Activated CD4-positive, CD25-positive, alpha-beta regulatory T cell (primary cell): ENCODE results near the gene OPTC.
"Not testable (repeated sequence)": the region's sequence is repeated elsewhere in the genome, so short reads cannot be mapped to it uniquely, and the experiment has no call there.

Source experiments
- DNase-seq, 4 experiments: peaks; one replicate each; lab custom pipeline; 2025; lab: John Stamatoyannopoulos, UW

OPTC gene

GRCh38 chr1:203516906-203517305, 23.0 kb downstream of the OPTC start:
- DNase-seq, result no peak

- DNase-seq, result no peak
Observed at GRCh38 chr1:203517426-203518110, 23.6 kb downstream of the OPTC start.

- DNase-seq, result not testable (repeated sequence)
Observed at GRCh38 chr1:203518139-203518538, 24.2 kb downstream of the OPTC start.

- no peak for DNase-seq
Observed at GRCh38 chr1:203518541-203518940, 24.6 kb downstream of the OPTC start.

DNA sequence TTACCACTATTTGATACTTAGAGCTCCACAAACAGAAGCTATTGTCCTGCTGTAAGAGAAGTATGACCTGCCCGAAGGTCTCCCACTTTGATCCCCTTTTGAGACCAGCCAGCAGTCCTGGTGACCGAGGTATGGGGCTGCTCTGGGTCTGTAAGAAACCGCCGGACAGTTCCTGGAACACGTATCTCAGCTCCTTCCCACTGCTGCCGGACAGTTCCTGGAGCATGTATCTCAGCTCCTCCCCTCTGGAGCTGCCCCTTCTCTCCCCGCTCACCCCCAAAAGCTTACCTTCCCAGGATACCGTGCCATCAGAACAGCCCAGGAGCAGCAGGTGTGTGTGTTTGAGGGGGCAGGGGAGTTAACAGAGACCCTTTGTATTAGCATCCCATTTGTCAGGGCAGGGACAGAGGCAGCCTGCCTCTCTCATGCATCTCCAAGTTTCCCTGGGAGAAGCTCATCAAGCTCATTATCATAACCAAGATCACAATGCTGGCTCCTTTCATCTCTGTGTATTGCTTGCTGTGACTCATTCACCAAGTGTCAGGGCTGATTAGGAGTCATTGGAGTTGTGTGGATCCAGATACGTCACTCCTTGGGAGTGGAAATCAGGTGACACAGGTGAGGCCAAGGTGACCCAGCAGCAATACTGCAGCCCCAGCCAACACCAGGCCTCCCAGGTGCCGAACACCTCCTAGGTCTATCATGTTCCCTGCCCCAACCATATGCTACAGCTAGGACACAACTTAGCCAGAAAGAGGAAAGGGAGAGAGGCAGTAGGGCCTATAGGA, 25.3 kb downstream of the OPTC start:
- DNase-seq, result no peak

GRCh38 chr1:203519896-203520295, 25.9 kb downstream of the OPTC start:
- DNase-seq, result no peak

- no peak for DNase-seq
Observed at GRCh38 chr1:203520315-203520714, 26.4 kb downstream of the OPTC start.

DNA sequence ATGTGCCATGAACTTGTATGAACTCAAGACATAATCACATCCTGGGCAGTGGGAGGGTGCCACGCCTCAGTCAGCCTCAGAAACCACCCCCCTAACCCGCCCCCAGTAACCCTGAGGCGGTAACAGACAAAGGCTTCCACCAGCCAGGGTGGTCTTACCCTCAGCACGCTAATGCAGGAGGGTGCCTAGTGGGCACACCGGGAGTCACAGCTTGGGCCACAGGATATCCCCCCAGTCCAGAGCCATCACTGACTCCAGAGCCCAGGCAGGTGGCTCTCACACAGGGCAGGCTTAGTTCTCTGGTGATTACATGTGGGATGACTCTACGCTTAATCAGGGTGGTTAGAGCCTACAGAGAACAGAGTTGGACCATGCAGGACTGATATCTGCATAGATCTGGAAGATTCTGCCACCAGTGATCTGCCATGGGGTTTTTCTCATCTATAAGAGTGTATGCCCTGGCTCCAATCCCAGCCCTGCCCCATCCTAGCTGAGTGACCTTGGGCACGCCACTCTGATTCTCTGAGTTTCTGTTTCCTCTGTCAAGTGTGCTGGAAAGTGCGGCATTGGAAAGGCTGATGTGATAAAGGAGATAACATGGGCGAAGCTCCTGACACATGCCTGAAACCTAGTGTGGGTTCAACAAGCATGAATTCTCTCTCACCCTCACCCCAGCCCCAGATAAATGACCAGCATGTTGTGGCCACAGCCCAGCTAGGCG, 27.3 kb downstream of the OPTC start:
- no peak for DNase-seq

- DNase-seq, result no peak
Observed at GRCh38 chr1:203521812-203522211, 27.9 kb downstream of the OPTC start.

DNA sequence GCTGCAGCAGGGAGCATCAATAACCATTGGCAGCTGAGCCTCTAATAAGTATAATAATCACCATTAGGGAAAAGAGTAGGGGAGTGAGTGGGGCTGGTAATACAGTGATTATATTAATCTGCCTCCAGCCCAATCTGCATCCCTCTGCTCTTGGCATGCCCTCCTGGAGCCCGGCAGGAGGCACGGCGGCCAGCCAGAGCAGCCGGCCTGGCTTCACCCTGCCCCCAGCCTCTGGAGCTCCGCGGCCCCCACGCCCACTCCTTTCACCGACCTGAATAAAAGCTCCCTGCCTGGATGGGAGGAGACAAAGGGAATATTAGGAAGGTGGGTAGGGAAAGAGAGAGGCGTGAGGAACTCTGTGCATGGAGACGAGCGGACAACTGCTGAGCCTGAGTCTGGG, 28.3 kb downstream of the OPTC start:
- no peak for DNase-seq

DNA sequence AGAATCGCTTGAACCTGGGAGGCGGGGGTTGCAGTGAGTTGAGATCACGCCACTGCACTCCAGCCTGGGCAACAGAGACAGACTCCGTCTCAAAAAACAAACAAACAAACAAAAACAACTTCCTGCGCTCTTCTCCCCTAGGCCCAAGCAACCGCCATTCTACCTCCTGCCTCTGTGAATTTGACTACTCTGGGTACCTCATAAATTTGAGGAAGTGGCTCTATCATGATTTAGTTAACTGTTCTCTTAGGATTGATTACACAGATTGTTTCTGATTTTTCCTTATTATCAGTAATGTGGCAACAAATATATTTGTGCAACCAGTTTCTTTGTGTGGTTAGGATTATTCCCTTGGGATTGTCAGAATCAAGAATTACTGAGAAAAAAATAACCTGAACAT, 29.7 kb downstream of the OPTC start:
- DNase-seq, result no peak

DNA sequence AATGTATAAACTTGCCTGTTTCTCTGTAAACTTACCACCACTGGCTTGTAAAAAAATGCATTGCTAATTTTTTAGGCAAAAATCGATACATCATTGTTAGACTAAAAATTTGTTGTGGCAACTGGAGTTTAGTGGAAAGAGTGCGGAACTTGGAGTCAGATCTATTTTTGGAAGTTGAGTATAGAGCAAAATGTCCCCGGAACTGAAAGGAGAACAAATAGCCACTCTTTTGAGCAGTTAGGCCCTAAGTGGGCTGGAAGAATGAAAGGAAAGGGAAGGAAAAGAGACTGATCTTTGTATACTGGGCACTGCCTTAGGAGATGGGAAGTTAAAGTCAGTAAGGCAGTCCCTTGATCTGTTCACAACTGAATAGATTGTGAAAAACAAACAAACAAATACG, 30.2 kb downstream of the OPTC start:
- DNase-seq, result no peak

GRCh38 chr1:203524824-203525223, 30.9 kb downstream of the OPTC start:
- no peak for DNase-seq

GRCh38 chr1:203525685-203526084, 31.7 kb downstream of the OPTC start:
- no peak for DNase-seq

DNA sequence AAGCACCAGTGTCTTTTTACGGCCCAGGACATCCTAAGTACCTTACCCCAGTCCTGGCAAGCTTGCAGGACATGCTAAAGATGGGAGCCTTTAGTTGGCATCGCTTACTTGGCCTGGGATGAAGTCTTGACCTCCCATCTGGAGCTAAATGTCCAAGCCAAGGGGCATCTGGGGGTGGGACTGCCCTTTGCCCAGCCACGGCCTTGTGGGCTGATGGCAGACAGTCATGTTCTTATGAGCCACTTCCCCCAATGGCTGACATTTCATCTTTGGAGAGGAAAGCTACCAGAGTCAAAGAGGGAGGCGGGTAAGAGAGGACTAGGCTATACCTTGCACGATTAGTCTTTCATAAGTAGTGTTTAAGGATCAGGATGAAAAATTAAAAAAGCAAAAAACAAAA, 32.2 kb downstream of the OPTC start:
- DNase-seq, result no peak

- DNase-seq, result no peak
Observed at GRCh38 chr1:203526572-203526971, 32.6 kb downstream of the OPTC start.

DNA sequence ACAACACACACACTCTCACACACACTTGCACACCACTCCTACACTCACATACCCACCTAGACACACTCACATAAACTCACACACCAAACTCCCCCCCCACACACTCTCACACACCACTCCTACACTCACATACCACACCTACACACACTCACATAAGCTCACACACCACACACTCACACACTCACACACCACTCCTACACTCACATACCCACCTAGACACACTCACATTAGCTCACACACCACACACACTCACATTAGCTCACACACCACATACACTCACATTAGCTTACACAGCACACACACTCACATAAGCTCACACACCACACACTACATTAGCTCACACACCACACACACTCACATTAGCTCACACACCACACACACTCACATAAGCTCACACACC, 33.1 kb downstream of the OPTC start:
- DNase-seq, result no peak

DNA sequence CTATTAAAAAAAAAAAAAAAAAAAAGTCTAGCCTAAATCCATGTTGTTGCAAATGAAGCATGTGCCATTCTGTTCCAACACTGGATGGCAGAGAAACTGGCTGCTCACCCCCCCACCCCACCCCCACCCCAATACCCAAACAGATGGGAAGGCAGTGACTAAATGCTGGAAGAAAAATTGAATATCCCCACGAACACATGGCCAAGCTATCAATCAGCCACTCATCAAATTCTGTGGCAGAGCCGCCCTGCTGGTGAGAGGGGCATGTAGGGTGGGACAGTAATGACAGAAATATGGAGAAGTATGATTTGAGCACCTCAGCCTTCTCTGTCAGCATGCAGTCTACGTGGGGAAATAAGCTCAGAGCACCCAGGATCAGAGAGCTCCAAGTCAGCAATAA, 34.1 kb downstream of the OPTC start:
- DNase-seq, result no peak

GRCh38 chr1:203528976-203529835, 35.3 kb downstream of the OPTC start:
- no peak for DNase-seq

DNA sequence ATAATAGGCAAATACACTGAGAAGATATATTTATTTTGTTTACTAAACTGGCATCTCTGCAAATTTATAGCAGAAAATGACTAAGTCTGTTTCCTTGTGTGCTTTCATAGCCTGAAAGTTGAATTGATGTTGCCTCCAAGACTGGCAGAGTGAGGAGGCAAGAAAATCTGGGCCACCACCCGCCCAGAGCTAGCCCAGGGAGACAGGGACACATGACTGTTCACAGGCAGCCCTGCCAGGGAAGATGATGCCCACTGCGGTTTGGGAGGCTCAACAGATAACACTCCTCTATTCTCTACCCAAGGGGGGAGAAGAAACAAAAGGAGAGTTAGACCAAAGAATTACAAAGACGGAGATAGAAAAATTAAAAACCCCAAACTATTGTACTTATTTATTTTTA, 37.1 kb downstream of the OPTC start:
- no peak for DNase-seq

GRCh38 chr1:203534012-203534411, 40.1 kb downstream of the OPTC start:
- DNase-seq, result no peak

- DNase-seq, result no peak
Observed at GRCh38 chr1:203534526-203534925, 40.6 kb downstream of the OPTC start.
